ENCODE results near the gene DENND10. TPM values are rescaled to one million over a fixed set of nuclear protein-coding genes. Genes with fewer than 3 reads are reported as not detected.
"Not testable (repeated sequence)": the region's sequence is repeated elsewhere in the genome, so short reads cannot be mapped to it uniquely, and the experiment has no call there.

The DENND10 gene
- total and polyA plus RNA-seq, 8 donors: 8.9 to 82.3 (median 27.9) TPM

DNA sequence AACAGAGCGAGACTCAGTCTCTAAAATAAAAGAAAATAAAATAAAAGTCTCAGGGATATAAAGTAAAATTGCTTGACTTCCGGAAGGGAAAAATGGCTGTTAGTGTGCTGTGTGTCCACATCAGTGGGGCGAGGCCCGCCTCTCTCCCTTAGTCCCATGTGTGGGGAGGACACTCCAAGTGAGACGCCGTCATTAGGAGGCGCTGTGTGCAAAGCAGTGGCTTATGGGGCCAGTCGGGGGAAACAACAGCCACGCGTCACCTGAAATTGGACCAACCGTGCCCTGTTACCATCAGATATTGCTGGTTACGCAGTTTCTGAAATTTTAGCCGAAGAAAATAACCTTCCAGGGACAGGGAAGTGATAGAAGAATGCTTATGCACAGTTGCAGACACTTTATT, 45.8 kb downstream of the DENND10 start:
- Histone ChIP-seq H3K27me3 (no peaks in the 10 kb centered on the region), H3K27ac (no peak overlapping the region), H3K4me3 (no peak overlapping the region), H3K9me3 (no peaks in the 10 kb centered on the region), H3K36me3 (peaks cover 46 to 100% (median 95%) of the 10 kb centered on the region in 4 donors), H3K4me1 (no peaks in the 10 kb centered on the region)
- no peak for DNase-seq
- 84 to 88% (median 87%) methylated on average over 13 of the region's 13 CpGs for WGBS, 5 donors
- TF ChIP-seq, protein P1, sequence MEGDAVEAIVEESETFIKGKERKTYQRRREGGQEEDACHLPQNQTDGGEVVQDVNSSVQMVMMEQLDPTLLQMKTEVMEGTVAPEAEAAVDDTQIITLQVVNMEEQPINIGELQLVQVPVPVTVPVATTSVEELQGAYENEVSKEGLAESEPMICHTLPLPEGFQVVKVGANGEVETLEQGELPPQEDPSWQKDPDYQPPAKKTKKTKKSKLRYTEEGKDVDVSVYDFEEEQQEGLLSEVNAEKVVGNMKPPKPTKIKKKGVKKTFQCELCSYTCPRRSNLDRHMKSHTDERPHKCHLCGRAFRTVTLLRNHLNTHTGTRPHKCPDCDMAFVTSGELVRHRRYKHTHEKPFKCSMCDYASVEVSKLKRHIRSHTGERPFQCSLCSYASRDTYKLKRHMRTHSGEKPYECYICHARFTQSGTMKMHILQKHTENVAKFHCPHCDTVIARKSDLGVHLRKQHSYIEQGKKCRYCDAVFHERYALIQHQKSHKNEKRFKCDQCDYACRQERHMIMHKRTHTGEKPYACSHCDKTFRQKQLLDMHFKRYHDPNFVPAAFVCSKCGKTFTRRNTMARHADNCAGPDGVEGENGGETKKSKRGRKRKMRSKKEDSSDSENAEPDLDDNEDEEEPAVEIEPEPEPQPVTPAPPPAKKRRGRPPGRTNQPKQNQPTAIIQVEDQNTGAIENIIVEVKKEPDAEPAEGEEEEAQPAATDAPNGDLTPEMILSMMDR (IDR thresholded peaks at IDR 0.05): no peak
- TF ChIP-seq EP300 (IDR thresholded peaks at IDR 0.05) (no peak), POLR2A (IDR thresholded peaks at IDR 0.05) (no peak), POLR2AphosphoS5 (IDR thresholded peaks at IDR 0.05) (no peak)
- intact Hi-C loops (cut with DNase I; ENCODE audit: low total_unique reads): no loop called here

DNA sequence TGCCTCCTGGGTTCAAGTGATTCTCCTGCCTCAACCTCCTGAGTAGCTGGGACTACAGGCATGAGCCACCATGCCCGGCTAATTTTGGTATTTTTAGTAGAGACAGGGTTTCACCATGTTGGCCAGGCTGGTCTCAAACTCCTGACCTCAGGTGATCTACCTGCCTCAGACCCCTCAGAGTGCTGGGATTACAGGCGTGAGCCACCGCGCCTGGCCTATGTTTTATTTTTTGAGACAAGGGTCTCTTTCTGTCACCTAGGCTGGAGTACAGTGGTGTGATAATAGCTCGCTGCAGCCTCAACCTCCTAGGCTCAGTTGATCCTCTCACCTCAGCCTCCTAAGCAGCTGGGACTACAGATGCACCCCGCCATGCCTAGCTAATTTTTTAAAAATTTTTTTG, 47.7 kb downstream of the DENND10 start:
- WGBS, 5 donors: 95 to 100% (median 97%) methylated on average over 6 of the region's 6 CpGs
- not testable (repeated sequence) for H3K27ac ChIP-seq, H3K4me3 ChIP-seq

DNA sequence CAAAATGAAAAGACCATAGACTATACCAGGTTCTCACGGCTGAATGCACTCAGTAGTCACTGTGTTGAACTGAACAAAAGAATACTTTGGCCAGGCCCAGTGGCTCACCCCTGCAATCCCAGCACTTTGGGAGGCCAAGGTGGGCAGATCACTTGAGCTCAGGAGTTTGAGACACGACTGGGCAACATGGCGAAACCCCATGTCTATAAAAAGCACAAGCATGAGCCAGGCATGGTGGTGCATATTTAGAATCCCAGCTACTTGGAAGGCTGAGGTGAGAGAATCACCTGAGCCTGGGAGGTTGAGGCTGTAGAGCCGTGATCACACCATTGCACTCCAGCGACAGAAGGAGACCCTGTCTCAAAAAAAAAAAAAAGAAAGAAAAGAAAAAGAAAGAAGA, 49.1 kb downstream of the DENND10 start:
- Histone ChIP-seq H3K36me3 (peaks cover 57 to 100% (median 98%) of the 10 kb centered on the region in 4 donors), H3K4me3 (no peak overlapping the region), H3K9me3 (no peaks in the 10 kb centered on the region), H3K27ac (no peak overlapping the region), H3K4me1 (no peaks in the 10 kb centered on the region), H3K27me3 (no peaks in the 10 kb centered on the region)
- intact Hi-C loops (cut with DNase I; ENCODE audit: low total_unique reads): no loop called here
- TF ChIP-seq, protein P1 (IDR thresholded peaks at IDR 0.05): no peak
- TF ChIP-seq POLR2AphosphoS5 (IDR thresholded peaks at IDR 0.05) (no peak), EP300 (IDR thresholded peaks at IDR 0.05) (no peak), POLR2A (IDR thresholded peaks at IDR 0.05) (no peak)
- DNase-seq: no peak
- 86 to 98% (median 94%) methylated on average over 5 of the region's 5 CpGs for WGBS, 5 donors

More for the DNA sequence above, 47.7 kb downstream of the DENND10 start:
- peaks cover 57 to 100% (median 98%) of the 10 kb centered on the region in 4 donors for H3K36me3 ChIP-seq
- intact Hi-C loops (cut with DNase I; ENCODE audit: low total_unique reads); H3K4me1 ChIP-seq; H3K9me3 ChIP-seq; H3K27me3 ChIP-seq; DNase-seq: not testable (repeated sequence)

DNA sequence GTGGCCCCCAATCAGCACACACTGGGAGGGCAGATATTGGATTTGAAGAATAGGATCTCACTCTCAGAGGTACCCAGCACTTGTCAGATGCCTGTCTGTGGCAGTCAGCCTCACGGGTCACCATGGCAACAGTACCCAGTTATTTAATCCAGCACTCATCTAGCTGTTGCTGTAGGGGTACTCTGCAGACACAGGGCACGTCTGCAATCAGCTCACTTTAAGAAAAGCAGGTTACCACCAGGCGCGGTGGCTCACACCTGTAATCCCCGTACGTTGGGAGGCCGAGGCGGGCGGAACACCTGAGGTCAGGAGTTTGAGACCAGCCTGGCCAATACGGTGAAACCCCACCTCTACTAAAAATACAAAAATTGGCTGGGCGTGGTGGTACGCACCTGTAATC, 49.7 kb downstream of the DENND10 start:
- no peaks in the 10 kb centered on the region for H3K27me3 ChIP-seq
- 96 to 98% (median 97%) methylated on average over 11 to 12 of the region's 12 CpGs for WGBS, 5 donors
- intact Hi-C loops (cut with DNase I; ENCODE audit: low total_unique reads): no loop called here
- H3K4me1 ChIP-seq: no peaks in the 10 kb centered on the region
- no peak for TF ChIP-seq EP300 (IDR thresholded peaks at IDR 0.05)
- TF ChIP-seq POLR2A (IDR thresholded peaks at IDR 0.05): no peak
- TF ChIP-seq POLR2AphosphoS5 (IDR thresholded peaks at IDR 0.05): no peak
- TF ChIP-seq, protein P1 (IDR thresholded peaks at IDR 0.05): no peak
- H3K4me3 ChIP-seq: no peak overlapping the region
- no peaks in the 10 kb centered on the region for H3K9me3 ChIP-seq
- no peak for DNase-seq
- no peak overlapping the region for H3K27ac ChIP-seq
- H3K36me3 ChIP-seq: peaks cover 57 to 99% (median 97%) of the 10 kb centered on the region in 4 donors

DNA sequence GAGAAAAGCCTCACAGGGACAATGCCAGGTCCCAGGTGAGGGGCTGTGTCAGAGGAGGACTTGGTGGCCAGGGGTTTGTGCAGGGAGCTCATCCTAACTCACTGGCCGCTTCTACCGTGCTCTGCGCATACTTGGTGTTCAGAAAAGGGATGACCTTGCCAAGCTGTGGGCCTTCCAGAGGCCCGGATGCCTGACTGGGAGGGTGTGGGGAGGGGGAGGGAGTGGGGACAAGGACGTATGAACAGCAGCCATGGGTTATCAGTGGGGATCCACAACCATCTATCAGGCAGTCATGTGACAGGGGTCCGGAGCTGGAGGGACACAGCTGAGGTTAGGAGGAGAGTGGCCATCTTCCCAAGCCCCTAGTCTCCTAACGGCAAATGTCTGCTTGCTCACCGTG, 55.4 kb downstream of the DENND10 start:
- WGBS, 5 donors: 80 to 90% (median 85%) methylated on average over 8 of the region's 8 CpGs
- no peaks in the 10 kb centered on the region for H3K9me3 ChIP-seq
- peaks cover 42 to 72% (median 70%) of the 10 kb centered on the region in 4 donors for H3K36me3 ChIP-seq
- intact Hi-C loops (cut with DNase I; ENCODE audit: low total_unique reads): no loop called here
- H3K27me3 ChIP-seq: no peaks in the 10 kb centered on the region
- H3K27ac ChIP-seq: no peak overlapping the region
- peaks cover 0 to 16% (median 8%) of the 10 kb centered on the region in 4 donors for H3K4me1 ChIP-seq
- TF ChIP-seq EP300 (IDR thresholded peaks at IDR 0.05) (no peak), POLR2AphosphoS5 (IDR thresholded peaks at IDR 0.05) (no peak), POLR2A (IDR thresholded peaks at IDR 0.05) (no peak)
- TF ChIP-seq, protein P1 (IDR thresholded peaks at IDR 0.05): no peak
- no peak overlapping the region for H3K4me3 ChIP-seq
- no peak for DNase-seq

All from stomach (tissue), 9 donors.